Loucy (cell line): ENCODE data around the gene STX8.
"Not testable (repeated sequence)": the region's sequence is repeated elsewhere in the genome, so short reads cannot be mapped to it uniquely, and the experiment has no call there.

Experiments used
- H2AFZ ChIP-seq: fragments of 200-600 bp; sonication (generic); 2 replicates; pipeline ENCODE4 v1.6.0; 2016; ENCODE audit warnings: antibody characterized with exemption, mild to moderate bottlenecking, low read length, moderate library complexity
- H3F3A ChIP-seq: fragments of 200-600 bp; 2 replicates; pipeline ENCODE4 v1.6.0; 2016; ENCODE audit warnings: antibody characterized with exemption, low read depth, mild to moderate bottlenecking
- H3K27me3 ChIP-seq: fragments of 200-600 bp; sonication (generic); 2 replicates; pipeline ENCODE4 v1.6.1; 2014; ENCODE audit warnings: low read length, mild to moderate bottlenecking; ENCODE audit not compliant: insufficient read depth, poor library complexity, severe bottlenecking
- H3K36me3 ChIP-seq: fragments of 200-600 bp; sonication (generic); 2 replicates; pipeline ENCODE4 v1.6.1; 2016; ENCODE audit warnings: low read length; ENCODE audit not compliant: insufficient read depth
- H3K4me1 ChIP-seq: fragments of 200-600 bp; sonication (generic); 2 replicates; pipeline ENCODE4 v1.5.1; 2014; ENCODE audit warnings: low read length, mild to moderate bottlenecking; ENCODE audit not compliant: insufficient read depth, poor library complexity, severe bottlenecking
- H3K4me2 ChIP-seq: fragments of 200-600 bp; sonication (generic); 2 replicates; pipeline ENCODE4 v1.6.0; 2014; ENCODE audit warnings: antibody characterized with exemption, low read length, low read depth, mild to moderate bottlenecking; ENCODE audit not compliant: poor library complexity, severe bottlenecking
- H3K4me3 ChIP-seq: fragments of 200-600 bp; sonication (generic); 2 replicates; pipeline ENCODE4 v1.5.1; 2014; ENCODE audit warnings: low read length, mild to moderate bottlenecking, mixed read lengths; ENCODE audit not compliant: poor library complexity, severe bottlenecking
- H3K79me2 ChIP-seq: fragments of 200-600 bp; sonication (generic); 2 replicates; pipeline ENCODE4 v1.6.1; 2014; ENCODE audit warnings: low read length; ENCODE audit not compliant: insufficient read depth
- H3K9ac ChIP-seq: fragments of 200-600 bp; sonication (generic); 2 replicates; pipeline ENCODE4 v1.6.0; 2014; ENCODE audit warnings: mild to moderate bottlenecking, low read depth, low read length, moderate library complexity; ENCODE audit not compliant: poor library complexity, severe bottlenecking
- H3K9me2 ChIP-seq: fragments of 200-600 bp; sonication (generic); replicated peaks from 2 replicates; pipeline ENCODE4 v1.6.1; 2016; ENCODE audit warnings: low read depth, low read length, mixed read lengths
- H3K9me3 ChIP-seq: fragments of 200-600 bp; sonication (generic); 2 replicates; pipeline ENCODE4 v1.6.1; 2014; ENCODE audit warnings: mild to moderate bottlenecking, antibody characterized with exemption, low read length, low read depth; ENCODE audit not compliant: insufficient read depth
- H4K20me1 ChIP-seq: fragments of 200-600 bp; sonication (generic); 2 replicates; pipeline ENCODE4 v1.6.0; 2014; ENCODE audit warnings: antibody characterized with exemption, low read length, mild to moderate bottlenecking; ENCODE audit not compliant: insufficient read depth, poor library complexity, severe bottlenecking
- EZH2phosphoT487 ChIP-seq: fragments of 200-600 bp; IDR thresholded peaks from 2 replicates; pipeline ENCODE4 v1.6.1; 2018; ENCODE audit warnings: antibody characterized with exemption, mild to moderate bottlenecking, moderate library complexity, borderline replicate concordance
- TF ChIP-seq, protein P1 (sequence below): fragments of 200-600 bp; sonication (generic); conservative IDR thresholded peaks from 2 replicates; pipeline ENCODE4 v1.5.1; 2014; ENCODE audit warnings: mild to moderate bottlenecking, antibody characterized with exemption, low read length

Gene STX8

DNA sequence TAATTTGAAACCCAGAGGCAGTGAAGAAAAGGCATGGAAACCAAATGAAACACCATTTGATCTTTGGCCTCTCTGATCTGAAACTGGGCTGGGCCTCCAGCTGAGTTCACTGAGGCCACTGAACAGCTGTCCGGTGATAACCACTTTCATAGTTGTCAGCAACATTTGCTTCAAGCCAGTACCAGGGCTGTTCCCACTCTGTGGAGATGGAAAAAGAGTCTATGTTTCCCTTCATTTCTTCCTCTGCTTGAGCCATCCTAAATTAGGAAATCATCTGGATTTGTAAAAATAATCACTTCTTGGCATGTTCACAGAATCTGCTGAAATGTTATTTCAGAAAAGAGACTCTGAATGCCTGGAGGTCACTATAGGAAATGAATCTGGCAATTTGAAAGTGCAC lies 119.3 kb downstream of the STX8 start:
- H3K79me2 ChIP-seq, result no peaks in the 10 kb centered on the region
- no peak overlapping the region for H3K9ac ChIP-seq
- H3K4me2 ChIP-seq, result no peak overlapping the region
- H3F3A ChIP-seq, result no peaks in the 10 kb centered on the region
- no peaks in the 10 kb centered on the region for H3K9me2 ChIP-seq
- no peaks in the 10 kb centered on the region for H3K9me3 ChIP-seq
- no peaks in the 10 kb centered on the region for H3K27me3 ChIP-seq
- TF ChIP-seq EZH2phosphoT487, result no peak
- TF ChIP-seq, protein P1, sequence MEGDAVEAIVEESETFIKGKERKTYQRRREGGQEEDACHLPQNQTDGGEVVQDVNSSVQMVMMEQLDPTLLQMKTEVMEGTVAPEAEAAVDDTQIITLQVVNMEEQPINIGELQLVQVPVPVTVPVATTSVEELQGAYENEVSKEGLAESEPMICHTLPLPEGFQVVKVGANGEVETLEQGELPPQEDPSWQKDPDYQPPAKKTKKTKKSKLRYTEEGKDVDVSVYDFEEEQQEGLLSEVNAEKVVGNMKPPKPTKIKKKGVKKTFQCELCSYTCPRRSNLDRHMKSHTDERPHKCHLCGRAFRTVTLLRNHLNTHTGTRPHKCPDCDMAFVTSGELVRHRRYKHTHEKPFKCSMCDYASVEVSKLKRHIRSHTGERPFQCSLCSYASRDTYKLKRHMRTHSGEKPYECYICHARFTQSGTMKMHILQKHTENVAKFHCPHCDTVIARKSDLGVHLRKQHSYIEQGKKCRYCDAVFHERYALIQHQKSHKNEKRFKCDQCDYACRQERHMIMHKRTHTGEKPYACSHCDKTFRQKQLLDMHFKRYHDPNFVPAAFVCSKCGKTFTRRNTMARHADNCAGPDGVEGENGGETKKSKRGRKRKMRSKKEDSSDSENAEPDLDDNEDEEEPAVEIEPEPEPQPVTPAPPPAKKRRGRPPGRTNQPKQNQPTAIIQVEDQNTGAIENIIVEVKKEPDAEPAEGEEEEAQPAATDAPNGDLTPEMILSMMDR, result no peak
- no peaks in the 10 kb centered on the region for H3K4me1 ChIP-seq
- no peaks in the 10 kb centered on the region for H3K36me3 ChIP-seq
- H3K4me3 ChIP-seq, result no peak overlapping the region
- no peaks in the 10 kb centered on the region for H4K20me1 ChIP-seq
- no peak overlapping the region for H2AFZ ChIP-seq

DNA sequence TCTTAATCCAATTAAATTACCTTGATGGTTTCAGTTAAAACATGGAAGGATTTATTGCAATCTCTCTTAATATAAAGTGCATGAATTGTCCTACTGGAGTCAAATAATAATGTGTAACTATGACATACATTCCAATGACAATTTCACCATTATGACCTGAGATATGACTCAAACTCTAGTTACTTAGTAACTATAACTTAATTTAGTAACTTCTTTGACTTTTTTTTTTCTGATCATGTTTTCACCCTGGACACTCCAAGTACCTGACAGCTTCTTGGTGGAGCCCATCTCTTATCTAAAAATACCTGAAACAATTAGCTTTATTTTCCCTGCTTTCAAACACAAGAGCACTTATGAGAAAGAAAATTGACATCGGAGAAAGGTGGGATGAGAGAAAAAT lies 123.7 kb downstream of the STX8 start:
- H3K4me2 ChIP-seq, result no peak overlapping the region
- H2AFZ ChIP-seq, result no peak overlapping the region
- H3K9ac ChIP-seq, result no peak overlapping the region
- no peak overlapping the region for H3K4me3 ChIP-seq
- H3F3A ChIP-seq, result no peaks in the 10 kb centered on the region; the same call in 1 of the 2 replicates
- H4K20me1 ChIP-seq, result no peaks in the 10 kb centered on the region
- H3K9me2 ChIP-seq, result no peaks in the 10 kb centered on the region
- no peaks in the 10 kb centered on the region for H3K79me2 ChIP-seq
- no peaks in the 10 kb centered on the region for H3K27me3 ChIP-seq
- no peaks in the 10 kb centered on the region for H3K36me3 ChIP-seq
- no peaks in the 10 kb centered on the region for H3K9me3 ChIP-seq
- TF ChIP-seq, protein P1, result no peak
- TF ChIP-seq EZH2phosphoT487, result no peak
- H3K4me1 ChIP-seq, result no peaks in the 10 kb centered on the region

DNA sequence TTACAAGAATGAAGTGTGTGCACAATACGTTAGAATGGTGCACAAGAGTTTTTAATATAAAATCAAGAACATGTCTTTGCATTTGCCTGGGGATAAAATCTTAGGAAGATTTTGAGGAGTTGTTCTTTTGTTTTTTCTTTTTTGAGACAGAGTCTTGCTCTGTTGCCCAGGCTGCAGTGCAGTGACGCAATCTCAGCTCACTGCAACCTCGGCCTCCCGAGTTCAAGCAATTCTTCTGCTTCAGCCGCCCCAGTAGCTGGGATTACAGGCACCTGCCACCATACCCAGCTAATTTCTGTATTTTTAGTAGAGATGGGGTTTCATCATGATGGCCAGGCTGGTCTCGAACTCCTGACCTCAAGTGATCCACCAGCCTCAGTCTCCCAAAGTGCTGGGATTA lies 128.3 kb downstream of the STX8 start:
- H3K36me3 ChIP-seq, H3K27me3 ChIP-seq, H3K9me2 ChIP-seq, H3K79me2 ChIP-seq, H3K4me2 ChIP-seq, H3K4me1 ChIP-seq, H3K9me3 ChIP-seq, H3K4me3 ChIP-seq, H4K20me1 ChIP-seq, H3K9ac ChIP-seq, H2AFZ ChIP-seq, H3F3A ChIP-seq: not testable (repeated sequence)

DNA sequence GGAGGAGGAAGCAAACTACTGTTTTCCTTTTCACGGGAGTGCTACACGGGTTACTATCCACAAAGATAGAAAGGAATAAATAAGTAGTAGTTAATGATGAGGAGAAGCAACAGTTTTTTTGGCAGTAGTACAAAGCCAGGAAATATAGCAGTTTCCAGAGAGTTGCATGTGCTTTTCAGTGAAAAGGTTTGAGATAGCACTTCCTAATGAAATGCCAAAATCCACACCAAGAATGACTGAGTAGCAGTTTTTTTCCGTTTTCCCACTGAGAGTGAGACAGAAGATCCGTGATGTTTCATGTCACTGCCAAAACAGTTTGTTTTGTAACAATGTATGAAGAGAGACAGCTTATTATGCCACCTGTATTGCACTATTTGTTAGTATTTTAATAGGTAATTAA lies 129.1 kb downstream of the STX8 start:
- H2AFZ ChIP-seq, result no peak overlapping the region
- H3F3A ChIP-seq, result no peaks in the 10 kb centered on the region; the same call in 1 of the 2 replicates
- no peaks in the 10 kb centered on the region for H4K20me1 ChIP-seq
- no peaks in the 10 kb centered on the region for H3K36me3 ChIP-seq
- H3K79me2 ChIP-seq, result no peaks in the 10 kb centered on the region
- no peaks in the 10 kb centered on the region for H3K9me2 ChIP-seq
- no peaks in the 10 kb centered on the region for H3K27me3 ChIP-seq
- no peak overlapping the region for H3K4me3 ChIP-seq
- TF ChIP-seq, protein P1, result no peak
- no peak for TF ChIP-seq EZH2phosphoT487
- no peaks in the 10 kb centered on the region for H3K9me3 ChIP-seq
- no peak overlapping the region for H3K4me2 ChIP-seq
- H3K4me1 ChIP-seq, result no peaks in the 10 kb centered on the region
- H3K9ac ChIP-seq, result no peak overlapping the region
